Measurements from ENCODE around the gene ANKS1A.

DNA sequence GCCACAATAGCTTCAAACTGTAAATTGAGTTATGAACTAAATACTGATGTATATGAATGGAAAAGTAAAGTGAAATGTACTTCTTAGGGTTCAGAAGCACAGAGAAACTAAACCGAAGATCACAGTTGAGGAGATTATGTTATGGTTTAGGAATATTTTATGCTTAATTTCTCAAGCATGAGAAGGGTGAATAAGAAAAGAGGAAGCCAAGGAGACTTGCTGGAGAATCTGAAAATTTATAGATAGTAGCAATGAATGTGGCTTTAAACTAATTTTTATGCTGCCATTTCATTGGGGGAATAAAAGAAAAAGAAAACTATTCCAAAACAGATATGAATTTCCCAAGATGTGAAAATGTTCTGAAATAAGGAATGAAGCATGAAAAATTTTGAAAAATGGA is 5.6 kb downstream of the ANKS1A start:
- TF ChIP-seq CTCF (conservative IDR thresholded peaks at IDR 0.05; ENCODE audit: low read depth in 2 of 2), result no peak
- TF ChIP-seq EZH2 (IDR thresholded peaks at IDR 0.05; ENCODE audit: low read depth, unreplicated experiment), result no peak
- TF ChIP-seq REST (IDR thresholded peaks at IDR 0.05; ENCODE audit: unreplicated experiment), result no peak
- TF ChIP-seq CREB1 (CRISPR knock-in tag; IDR thresholded peaks at IDR 0.05; ENCODE audit: low read depth), result no peak
- TF ChIP-seq EZH2phosphoT487 (IDR thresholded peaks at IDR 0.05; ENCODE audit: unreplicated experiment), result no peak
- TF ChIP-seq STAT1 (IDR thresholded peaks at IDR 0.05; ENCODE audit: unreplicated experiment), result no peak
- no peak for TF ChIP-seq JUNB (IDR thresholded peaks at IDR 0.05; ENCODE audit: unreplicated experiment)
- TF ChIP-seq, protein P1, sequence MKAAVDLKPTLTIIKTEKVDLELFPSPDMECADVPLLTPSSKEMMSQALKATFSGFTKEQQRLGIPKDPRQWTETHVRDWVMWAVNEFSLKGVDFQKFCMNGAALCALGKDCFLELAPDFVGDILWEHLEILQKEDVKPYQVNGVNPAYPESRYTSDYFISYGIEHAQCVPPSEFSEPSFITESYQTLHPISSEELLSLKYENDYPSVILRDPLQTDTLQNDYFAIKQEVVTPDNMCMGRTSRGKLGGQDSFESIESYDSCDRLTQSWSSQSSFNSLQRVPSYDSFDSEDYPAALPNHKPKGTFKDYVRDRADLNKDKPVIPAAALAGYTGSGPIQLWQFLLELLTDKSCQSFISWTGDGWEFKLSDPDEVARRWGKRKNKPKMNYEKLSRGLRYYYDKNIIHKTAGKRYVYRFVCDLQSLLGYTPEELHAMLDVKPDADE (IDR thresholded peaks at IDR 0.05), result no peak

All from GM23338 (cell line).